ENCODE measurements around the gene SMIM7.

Gene SMIM7

GRCh38 chr19:16619457-16619856 is 40.5 kb downstream of the SMIM7 start:
- Mint-ChIP-seq H3K36me3 (ENCODE audit: low read depth) (no peaks in the 10 kb centered on the region), H3K4me3 (no peak overlapping the region), H3K27ac (no peak overlapping the region), H3K4me1 (peaks cover 18% of the 10 kb centered on the region), H3K27me3 (ENCODE audit: low read depth) (no peaks in the 10 kb centered on the region), H3K9me3 (no peaks in the 10 kb centered on the region)
- no peak for TF ChIP-seq CTCF (IDR thresholded peaks at IDR 0.05; ENCODE audit: unreplicated experiment in 3 of 3)

GRCh38 chr19:16618248-16618647 is 41.7 kb downstream of the SMIM7 start:
- Mint-ChIP-seq H3K9me3 (no peaks in the 10 kb centered on the region), H3K4me1 (peaks cover 19% of the 10 kb centered on the region), H3K27me3 (ENCODE audit: low read depth) (no peaks in the 10 kb centered on the region), H3K4me3 (no peak overlapping the region), H3K27ac (no peak overlapping the region), H3K36me3 (ENCODE audit: low read depth) (no peaks in the 10 kb centered on the region)
- no peak for TF ChIP-seq CTCF (IDR thresholded peaks at IDR 0.05; ENCODE audit: unreplicated experiment in 3 of 3)

GRCh38 chr19:16615808-16616207 is 44.1 kb downstream of the SMIM7 start:
- Mint-ChIP-seq H3K4me1 (peaks cover 26% of the 10 kb centered on the region), H3K4me3 (no peak overlapping the region), H3K36me3 (ENCODE audit: low read depth) (no peaks in the 10 kb centered on the region), H3K27ac (no peak overlapping the region), H3K9me3 (no peaks in the 10 kb centered on the region), H3K27me3 (ENCODE audit: low read depth) (no peaks in the 10 kb centered on the region)
- TF ChIP-seq CTCF (IDR thresholded peaks at IDR 0.05; ENCODE audit: unreplicated experiment in 3 of 3) = no peak

GRCh38 chr19:16614941-16615340 is 45.0 kb downstream of the SMIM7 start:
- no peaks in the 10 kb centered on the region for H3K9me3 Mint-ChIP-seq
- no peak overlapping the region for H3K4me3 Mint-ChIP-seq

GRCh38 chr19:16613841-16614240 is 46.1 kb downstream of the SMIM7 start:
- no peaks in the 10 kb centered on the region for H3K36me3 Mint-ChIP-seq (ENCODE audit: low read depth)
- no peak overlapping the region for H3K4me3 Mint-ChIP-seq
- peaks cover 19% of the 10 kb centered on the region for H3K4me1 Mint-ChIP-seq
- no peak for TF ChIP-seq CTCF (IDR thresholded peaks at IDR 0.05; ENCODE audit: unreplicated experiment in 3 of 3)
- no peaks in the 10 kb centered on the region for H3K27me3 Mint-ChIP-seq (ENCODE audit: low read depth)
- no peaks in the 10 kb centered on the region for H3K9me3 Mint-ChIP-seq
- no peak overlapping the region for H3K27ac Mint-ChIP-seq

More at GRCh38 chr19:16614941-16615340, 45.0 kb downstream of the SMIM7 start:
- Mint-ChIP-seq H3K4me1 (peaks cover 22% of the 10 kb centered on the region), H3K27ac (peak overlapping the region in 1 of 3 experiments; percentile 4), H3K36me3 (ENCODE audit: low read depth) (no peaks in the 10 kb centered on the region), H3K27me3 (ENCODE audit: low read depth) (no peaks in the 10 kb centered on the region)
- no peak for TF ChIP-seq CTCF (IDR thresholded peaks at IDR 0.05; ENCODE audit: unreplicated experiment in 3 of 3)

- no peak overlapping the region for H3K27ac Mint-ChIP-seq
- TF ChIP-seq CTCF (IDR thresholded peaks at IDR 0.05; ENCODE audit: unreplicated experiment in 3 of 3) = no peak
- no peaks in the 10 kb centered on the region for H3K27me3 Mint-ChIP-seq (ENCODE audit: low read depth)
Observed at GRCh38 chr19:16612636-16613035, 47.3 kb downstream of the SMIM7 start.

More at GRCh38 chr19:16612636-16613035, 47.3 kb downstream of the SMIM7 start:
- no peaks in the 10 kb centered on the region for H3K36me3 Mint-ChIP-seq (ENCODE audit: low read depth)
- H3K4me1 Mint-ChIP-seq = peaks cover 30% of the 10 kb centered on the region
- H3K9me3 Mint-ChIP-seq = no peaks in the 10 kb centered on the region
- H3K4me3 Mint-ChIP-seq = no peak overlapping the region
